Osteocyte (in vitro differentiated cells): Measurements from ENCODE around the gene TRIM44. TPM values are rescaled to one million over a fixed set of nuclear protein-coding genes. Genes with fewer than 3 reads are reported as not detected.

Source experiments
- DNase-seq: peaks from one replicate; pipeline ENCODE4 v3.0.0; 2021; ENCODE audit warnings: mixed read lengths; ENCODE audit not compliant: unreplicated experiment; ENCODE audit errors: extremely low spot score
- H3K27ac Mint-ChIP-seq: one replicate; pipeline ENCODE4 v1.8.0; 2021; ENCODE audit warnings: mild to moderate bottlenecking, mixed read lengths; ENCODE audit not compliant: unreplicated experiment
- H3K27me3 Mint-ChIP-seq: one replicate; pipeline ENCODE4 v1.8.0; 2021; ENCODE audit warnings: mixed read lengths; ENCODE audit not compliant: unreplicated experiment
- H3K36me3 Mint-ChIP-seq: one replicate; pipeline ENCODE4 v1.8.0; 2021; ENCODE audit warnings: mixed read lengths; ENCODE audit not compliant: unreplicated experiment
- H3K4me1 Mint-ChIP-seq: one replicate; pipeline ENCODE4 v1.8.0; 2021; ENCODE audit warnings: mixed read lengths; ENCODE audit not compliant: unreplicated experiment
- H3K4me3 Mint-ChIP-seq: one replicate; pipeline ENCODE4 v1.8.0; 2021; ENCODE audit warnings: mild to moderate bottlenecking, moderate library complexity, mixed read lengths; ENCODE audit not compliant: unreplicated experiment
- H3K9me3 Mint-ChIP-seq: one replicate; pipeline ENCODE4 v1.8.0; 2021; ENCODE audit warnings: mixed read lengths; ENCODE audit not compliant: unreplicated experiment
- CTCF ChIP-seq: fragments of 200-600 bp; sonication (generic); IDR thresholded peaks from 2 replicates; pipeline ENCODE4 v1.5.0; 2021; ENCODE audit warnings: antibody characterized with exemption, mild to moderate bottlenecking, moderate library complexity
- total RNA-seq: library from RNA; stranded (reverse); gene quantifications from 2 replicates; pipeline ENCODE4 v1.2.1, GENCODE V29; 2021

TRIM44 gene
- total RNA-seq, 1 donor from 2014 or later, result 79.9 TPM

- Mint-ChIP-seq H3K27me3 (peaks cover 15% of the 10 kb centered on the region), H3K36me3 (peaks cover 6% of the 10 kb centered on the region), H3K9me3 (peaks cover 19% of the 10 kb centered on the region), H3K4me3 (no peak overlapping the region), H3K27ac (no peak overlapping the region), H3K4me1 (no peaks in the 10 kb centered on the region)
- no peak for DNase-seq
- TF ChIP-seq CTCF, result no peak
Measured at GRCh38 chr11:35866601-35867000, 204.0 kb downstream of the TRIM44 start.

Other genes with a start within 250 kb of the TRIM44 start
- gene SLC1A2, start 243.2 kb upstream of the TRIM44 start, total RNA-seq, result 0.32 and 0.44 TPM in 2 replicates
- gene PAMR1, start 137.2 kb upstream of the TRIM44 start, total RNA-seq, result 3.8 and 4.4 TPM in 2 replicates
- 20.2 and 21.6 TPM in 2 replicates for gene FJX1, start 44.3 kb upstream of the TRIM44 start, total RNA-seq